WI38 (cell line): Measurements from ENCODE around the gene RGS10.

Experiments
- H3K4me3 ChIP-seq: 2 replicates; pipeline ENCODE4 v1.5.1; 2011; ENCODE audit warnings: low read depth, mild to moderate bottlenecking, control low read depth, low read length
- TF ChIP-seq, protein P1 (sequence below): IDR thresholded peaks from 2 replicates; pipeline ENCODE4 v1.5.1; 2012; ENCODE audit warnings: low read depth, mild to moderate bottlenecking, control low read depth, low read length

RGS10 gene

GRCh38 chr10:119521443-119522204 lies 20.9 kb downstream of the RGS10 start:
- TF ChIP-seq, protein P1, sequence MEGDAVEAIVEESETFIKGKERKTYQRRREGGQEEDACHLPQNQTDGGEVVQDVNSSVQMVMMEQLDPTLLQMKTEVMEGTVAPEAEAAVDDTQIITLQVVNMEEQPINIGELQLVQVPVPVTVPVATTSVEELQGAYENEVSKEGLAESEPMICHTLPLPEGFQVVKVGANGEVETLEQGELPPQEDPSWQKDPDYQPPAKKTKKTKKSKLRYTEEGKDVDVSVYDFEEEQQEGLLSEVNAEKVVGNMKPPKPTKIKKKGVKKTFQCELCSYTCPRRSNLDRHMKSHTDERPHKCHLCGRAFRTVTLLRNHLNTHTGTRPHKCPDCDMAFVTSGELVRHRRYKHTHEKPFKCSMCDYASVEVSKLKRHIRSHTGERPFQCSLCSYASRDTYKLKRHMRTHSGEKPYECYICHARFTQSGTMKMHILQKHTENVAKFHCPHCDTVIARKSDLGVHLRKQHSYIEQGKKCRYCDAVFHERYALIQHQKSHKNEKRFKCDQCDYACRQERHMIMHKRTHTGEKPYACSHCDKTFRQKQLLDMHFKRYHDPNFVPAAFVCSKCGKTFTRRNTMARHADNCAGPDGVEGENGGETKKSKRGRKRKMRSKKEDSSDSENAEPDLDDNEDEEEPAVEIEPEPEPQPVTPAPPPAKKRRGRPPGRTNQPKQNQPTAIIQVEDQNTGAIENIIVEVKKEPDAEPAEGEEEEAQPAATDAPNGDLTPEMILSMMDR: no peak

DNA sequence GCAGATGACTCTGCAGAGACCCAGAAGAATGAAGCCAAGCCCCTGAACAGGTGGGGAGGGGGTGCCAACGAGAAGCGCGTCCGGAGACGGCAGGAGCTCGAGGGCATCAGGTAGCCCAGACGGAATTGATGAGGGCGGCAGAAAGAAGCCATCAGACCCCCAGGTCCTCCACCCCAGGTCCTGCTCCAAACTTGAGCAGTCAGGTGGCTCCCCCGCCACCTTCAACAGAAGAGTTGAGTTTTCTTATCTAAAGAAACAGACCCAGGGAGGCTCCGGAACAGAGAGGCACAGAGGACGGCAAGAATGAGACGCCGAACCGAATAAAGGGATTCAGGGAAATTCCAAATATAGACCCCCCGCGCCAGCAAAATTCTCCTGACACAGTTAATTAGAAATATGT lies 22.2 kb downstream of the RGS10 start:
- no peak overlapping the region for H3K4me3 ChIP-seq
- TF ChIP-seq, protein P1: no peak

More at GRCh38 chr10:119521443-119522204, 20.9 kb downstream of the RGS10 start:
- no peak overlapping the region for H3K4me3 ChIP-seq

- TF ChIP-seq, protein P1: no peak
- H3K4me3 ChIP-seq: no peak overlapping the region
Measured at GRCh38 chr10:119518936-119519335, 23.6 kb downstream of the RGS10 start.

DNA sequence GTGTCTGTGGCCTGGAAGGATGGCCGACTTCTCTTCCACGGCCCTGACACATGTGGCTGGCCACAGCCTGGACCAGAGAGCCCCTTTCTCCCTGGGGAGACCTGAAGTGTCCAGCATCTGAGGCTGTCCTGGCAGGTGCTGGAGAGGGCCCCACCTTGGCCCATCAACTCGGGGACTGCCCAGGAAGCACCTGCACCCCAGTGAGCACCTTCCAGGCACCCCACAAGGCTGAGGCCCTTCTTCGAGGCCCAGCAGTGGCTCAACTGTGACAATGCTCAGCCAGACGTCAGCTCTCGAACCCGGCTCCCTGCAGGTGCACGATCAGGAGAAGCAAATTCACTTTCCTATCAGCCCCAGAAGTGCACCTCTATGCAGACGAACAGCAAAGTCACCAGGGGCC lies 24.3 kb downstream of the RGS10 start:
- H3K4me3 ChIP-seq: no peak overlapping the region
- TF ChIP-seq, protein P1: no peak

DNA sequence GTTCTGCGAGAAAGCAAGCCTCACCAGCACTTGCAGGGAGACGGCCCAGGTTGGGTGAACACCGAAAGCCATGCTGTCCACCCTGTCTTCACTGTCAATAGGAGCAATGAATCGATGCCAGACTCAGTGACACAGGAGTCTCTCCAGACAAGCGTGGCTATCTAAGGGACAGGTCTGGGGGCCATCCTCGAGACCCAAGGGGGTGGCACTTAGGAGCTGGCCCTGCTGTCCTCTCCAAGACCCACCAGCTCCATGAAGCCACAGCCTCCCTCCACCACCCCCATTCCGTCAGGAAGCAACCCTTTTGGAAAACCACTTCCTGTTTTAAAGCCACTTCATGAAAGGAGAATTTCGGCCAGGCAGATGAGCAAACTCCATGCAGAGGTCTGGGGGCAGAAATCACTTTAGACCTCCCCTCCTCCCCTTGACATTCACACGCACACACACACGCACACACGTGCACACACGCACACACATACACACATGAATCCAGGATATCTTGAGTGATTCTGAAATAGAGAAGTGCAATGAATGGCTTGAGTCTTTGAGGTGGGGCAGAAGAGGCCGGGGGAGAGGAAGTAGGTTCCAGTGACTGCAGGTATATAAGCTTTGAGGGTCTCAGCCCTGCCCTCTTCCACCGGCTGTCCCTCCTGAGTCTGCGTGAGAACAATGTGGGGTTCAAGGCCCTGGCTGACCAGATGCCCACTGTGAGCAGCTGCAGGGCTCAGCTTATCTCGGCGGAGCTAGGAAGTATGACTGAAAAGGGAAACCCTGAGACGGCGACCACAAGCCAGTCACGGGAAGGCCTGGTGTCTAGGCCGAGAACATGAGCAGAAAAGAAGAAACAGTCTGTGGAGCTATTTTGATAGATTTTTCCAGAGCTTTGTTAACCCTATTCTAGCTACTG lies 25.0 kb downstream of the RGS10 start:
- TF ChIP-seq, protein P1: no peak
- H3K4me3 ChIP-seq: no peak overlapping the region

GRCh38 chr10:119516381-119517234 lies 25.9 kb downstream of the RGS10 start:
- no peak overlapping the region for H3K4me3 ChIP-seq
- TF ChIP-seq, protein P1: no peak
